ENCODE results near the gene RAB19.

Gene RAB19

GRCh38 chr7:140391634-140392033 is 12.2 kb upstream of the RAB19 start (continued):
- TF ChIP-seq, protein P1, sequence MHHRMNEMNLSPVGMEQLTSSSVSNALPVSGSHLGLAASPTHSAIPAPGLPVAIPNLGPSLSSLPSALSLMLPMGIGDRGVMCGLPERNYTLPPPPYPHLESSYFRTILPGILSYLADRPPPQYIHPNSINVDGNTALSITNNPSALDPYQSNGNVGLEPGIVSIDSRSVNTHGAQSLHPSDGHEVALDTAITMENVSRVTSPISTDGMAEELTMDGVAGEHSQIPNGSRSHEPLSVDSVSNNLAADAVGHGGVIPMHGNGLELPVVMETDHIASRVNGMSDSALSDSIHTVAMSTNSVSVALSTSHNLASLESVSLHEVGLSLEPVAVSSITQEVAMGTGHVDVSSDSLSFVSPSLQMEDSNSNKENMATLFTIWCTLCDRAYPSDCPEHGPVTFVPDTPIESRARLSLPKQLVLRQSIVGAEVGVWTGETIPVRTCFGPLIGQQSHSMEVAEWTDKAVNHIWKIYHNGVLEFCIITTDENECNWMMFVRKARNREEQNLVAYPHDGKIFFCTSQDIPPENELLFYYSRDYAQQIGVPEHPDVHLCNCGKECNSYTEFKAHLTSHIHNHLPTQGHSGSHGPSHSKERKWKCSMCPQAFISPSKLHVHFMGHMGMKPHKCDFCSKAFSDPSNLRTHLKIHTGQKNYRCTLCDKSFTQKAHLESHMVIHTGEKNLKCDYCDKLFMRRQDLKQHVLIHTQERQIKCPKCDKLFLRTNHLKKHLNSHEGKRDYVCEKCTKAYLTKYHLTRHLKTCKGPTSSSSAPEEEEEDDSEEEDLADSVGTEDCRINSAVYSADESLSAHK (tag by site-specific recombination; IDR thresholded peaks at IDR 0.05) = no peak

DNA sequence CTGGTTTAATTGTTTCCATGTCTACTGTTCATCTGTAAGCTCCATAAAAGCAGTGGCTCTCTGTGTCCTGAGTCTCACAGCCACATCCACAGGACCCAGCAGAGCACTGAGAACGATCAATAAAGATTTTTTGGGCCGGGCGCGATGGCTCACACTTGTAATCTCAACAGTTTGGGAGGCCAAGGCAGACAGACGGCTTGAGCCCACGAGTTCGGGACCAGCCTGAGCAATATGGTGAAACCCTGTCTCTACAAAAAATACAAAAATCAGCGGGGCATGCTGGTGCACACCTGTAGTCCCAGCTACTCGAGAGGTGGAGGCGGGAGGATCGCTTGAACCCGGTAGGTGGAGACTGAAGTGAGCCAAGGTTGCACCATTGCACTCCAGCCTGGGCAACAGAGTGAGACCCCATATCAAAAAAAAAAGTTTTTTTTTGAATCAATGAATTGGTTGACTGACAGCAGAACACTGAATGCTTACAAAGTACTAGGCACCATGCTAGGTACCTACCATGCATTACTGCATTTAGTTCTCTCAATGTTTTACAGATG is 10.0 kb upstream of the RAB19 start:
- Histone ChIP-seq H3K4me3 (ENCODE audit: low read depth, low read length) (no peak overlapping the region), H3K27ac (ENCODE audit: extremely low read depth, low read depth, low read length) (no peak overlapping the region), H3K4me1 (ENCODE audit: control insufficient read depth, insufficient read depth, low read length) (peaks cover 3% of the 10 kb centered on the region), H3K9me3 (ENCODE audit: control insufficient read depth, insufficient read depth, low read depth, low read length) (no peaks in the 10 kb centered on the region), H3K36me3 (ENCODE audit: control insufficient read depth in 2 of 2, insufficient read depth in 1 of 2, low read length in 2 of 2) (no peaks in the 10 kb centered on the region)
- CTCF ChIA-PET = interaction anchor here (0.5 to 0.6 kb wide), 2 partner anchors 40 to 56 kb away, joined by 3 to 4 read pairs; no protein-coding TSS in a partner anchor
- TF ChIP-seq ZNF132 (tag by site-specific recombination; IDR thresholded peaks at IDR 0.05; ENCODE audit: borderline replicate concordance) = no peak
- TF ChIP-seq ZNF24 (tag by site-specific recombination; IDR thresholded peaks at IDR 0.05) = no peak
- peak; percentile 82 for TF ChIP-seq ZNF121 (tag by site-specific recombination; IDR thresholded peaks at IDR 0.05)
- TF ChIP-seq ZNF292 (tag by site-specific recombination; IDR thresholded peaks at IDR 0.05; ENCODE audit: borderline replicate concordance, low read depth) = no peak
- TF ChIP-seq, protein P2, sequence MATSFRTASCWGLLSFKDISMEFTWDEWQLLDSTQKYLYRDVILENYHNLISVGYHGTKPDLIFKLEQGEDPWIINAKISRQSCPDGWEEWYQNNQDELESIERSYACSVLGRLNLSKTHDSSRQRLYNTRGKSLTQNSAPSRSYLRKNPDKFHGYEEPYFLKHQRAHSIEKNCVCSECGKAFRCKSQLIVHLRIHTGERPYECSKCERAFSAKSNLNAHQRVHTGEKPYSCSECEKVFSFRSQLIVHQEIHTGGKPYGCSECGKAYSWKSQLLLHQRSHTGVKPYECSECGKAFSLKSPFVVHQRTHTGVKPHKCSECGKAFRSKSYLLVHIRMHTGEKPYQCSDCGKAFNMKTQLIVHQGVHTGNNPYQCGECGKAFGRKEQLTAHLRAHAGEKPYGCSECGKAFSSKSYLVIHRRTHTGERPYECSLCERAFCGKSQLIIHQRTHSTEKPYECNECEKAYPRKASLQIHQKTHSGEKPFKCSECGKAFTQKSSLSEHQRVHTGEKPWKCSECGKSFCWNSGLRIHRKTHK (tag by site-specific recombination; IDR thresholded peaks at IDR 0.05) = no peak
- POLR2A ChIA-PET = no interaction called here

- Histone ChIP-seq H3K4me1 (ENCODE audit: control insufficient read depth, insufficient read depth, low read length) (peaks cover 7% of the 10 kb centered on the region; the same call in 1 of the 2 replicates), H3K27ac (ENCODE audit: extremely low read depth, low read depth, low read length) (peak within 1 kb of the TSS; percentile 81), H3K4me3 (ENCODE audit: low read depth, low read length) (peak within 1 kb of the TSS; percentile 82), H3K36me3 (ENCODE audit: control insufficient read depth in 2 of 2, insufficient read depth in 1 of 2, low read length in 2 of 2) (no peaks in the 10 kb centered on the region), H3K9me3 (ENCODE audit: control insufficient read depth, insufficient read depth, low read depth, low read length) (no peaks in the 10 kb centered on the region)
- ChIA-PET CTCF (interaction anchor here (0.6 kb wide), 1 partner anchor 48 kb away, joined by 5 read pairs; no protein-coding TSS in a partner anchor), POLR2A (interaction anchor here (0.6 to 0.7 kb wide), 5 partner anchors 9 to 1029 kb away, joined by 3 to 6 read pairs (median 3); no protein-coding TSS in a partner anchor)
- peak; percentile 71; the same call in 1 of the 2 replicates for TF ChIP-seq KLF1 (tag by site-specific recombination; IDR thresholded peaks at IDR 0.05)
- TF ChIP-seq, protein P3, sequence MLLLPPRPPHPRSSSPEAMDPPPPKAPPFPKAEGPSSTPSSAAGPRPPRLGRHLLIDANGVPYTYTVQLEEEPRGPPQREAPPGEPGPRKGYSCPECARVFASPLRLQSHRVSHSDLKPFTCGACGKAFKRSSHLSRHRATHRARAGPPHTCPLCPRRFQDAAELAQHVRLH (tag by site-specific recombination; IDR thresholded peaks at IDR 0.05) = peak; percentile 92
- TF ChIP-seq ZIC2 (tag by site-specific recombination; IDR thresholded peaks at IDR 0.05) = peak; percentile 76
- TF ChIP-seq, protein P4, sequence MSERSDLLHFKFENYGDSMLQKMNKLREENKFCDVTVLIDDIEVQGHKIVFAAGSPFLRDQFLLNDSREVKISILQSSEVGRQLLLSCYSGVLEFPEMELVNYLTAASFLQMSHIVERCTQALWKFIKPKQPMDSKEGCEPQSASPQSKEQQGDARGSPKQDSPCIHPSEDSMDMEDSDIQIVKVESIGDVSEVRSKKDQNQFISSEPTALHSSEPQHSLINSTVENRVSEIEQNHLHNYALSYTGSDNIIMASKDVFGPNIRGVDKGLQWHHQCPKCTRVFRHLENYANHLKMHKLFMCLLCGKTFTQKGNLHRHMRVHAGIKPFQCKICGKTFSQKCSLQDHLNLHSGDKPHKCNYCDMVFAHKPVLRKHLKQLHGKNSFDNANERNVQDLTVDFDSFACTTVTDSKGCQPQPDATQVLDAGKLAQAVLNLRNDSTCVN (tag by site-specific recombination; optimal IDR thresholded peaks at IDR 0.05) = peak; percentile 41
- 0 out of 2 replicates have a peak, but pooled peaks have one; percentile 25 for TF ChIP-seq PBX3 (CRISPR knock-in tag; IDR thresholded peaks at IDR 0.05)
- TF ChIP-seq, protein P5, sequence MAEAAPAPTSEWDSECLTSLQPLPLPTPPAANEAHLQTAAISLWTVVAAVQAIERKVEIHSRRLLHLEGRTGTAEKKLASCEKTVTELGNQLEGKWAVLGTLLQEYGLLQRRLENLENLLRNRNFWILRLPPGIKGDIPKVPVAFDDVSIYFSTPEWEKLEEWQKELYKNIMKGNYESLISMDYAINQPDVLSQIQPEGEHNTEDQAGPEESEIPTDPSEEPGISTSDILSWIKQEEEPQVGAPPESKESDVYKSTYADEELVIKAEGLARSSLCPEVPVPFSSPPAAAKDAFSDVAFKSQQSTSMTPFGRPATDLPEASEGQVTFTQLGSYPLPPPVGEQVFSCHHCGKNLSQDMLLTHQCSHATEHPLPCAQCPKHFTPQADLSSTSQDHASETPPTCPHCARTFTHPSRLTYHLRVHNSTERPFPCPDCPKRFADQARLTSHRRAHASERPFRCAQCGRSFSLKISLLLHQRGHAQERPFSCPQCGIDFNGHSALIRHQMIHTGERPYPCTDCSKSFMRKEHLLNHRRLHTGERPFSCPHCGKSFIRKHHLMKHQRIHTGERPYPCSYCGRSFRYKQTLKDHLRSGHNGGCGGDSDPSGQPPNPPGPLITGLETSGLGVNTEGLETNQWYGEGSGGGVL (tag by site-specific recombination; IDR thresholded peaks at IDR 0.05) = peak; percentile 28; the same call in 1 of the 2 replicates
- 0 out of 2 replicates have a peak, but pooled peaks have one; percentile 28 for TF ChIP-seq KLF16 (tag by site-specific recombination; IDR thresholded peaks at IDR 0.05)
- peak; percentile 37; the same call in 1 of the 2 replicates for TF ChIP-seq MZF1 (tag by site-specific recombination; IDR thresholded peaks at IDR 0.05; ENCODE audit: borderline replicate concordance)
- TF ChIP-seq, protein P6, sequence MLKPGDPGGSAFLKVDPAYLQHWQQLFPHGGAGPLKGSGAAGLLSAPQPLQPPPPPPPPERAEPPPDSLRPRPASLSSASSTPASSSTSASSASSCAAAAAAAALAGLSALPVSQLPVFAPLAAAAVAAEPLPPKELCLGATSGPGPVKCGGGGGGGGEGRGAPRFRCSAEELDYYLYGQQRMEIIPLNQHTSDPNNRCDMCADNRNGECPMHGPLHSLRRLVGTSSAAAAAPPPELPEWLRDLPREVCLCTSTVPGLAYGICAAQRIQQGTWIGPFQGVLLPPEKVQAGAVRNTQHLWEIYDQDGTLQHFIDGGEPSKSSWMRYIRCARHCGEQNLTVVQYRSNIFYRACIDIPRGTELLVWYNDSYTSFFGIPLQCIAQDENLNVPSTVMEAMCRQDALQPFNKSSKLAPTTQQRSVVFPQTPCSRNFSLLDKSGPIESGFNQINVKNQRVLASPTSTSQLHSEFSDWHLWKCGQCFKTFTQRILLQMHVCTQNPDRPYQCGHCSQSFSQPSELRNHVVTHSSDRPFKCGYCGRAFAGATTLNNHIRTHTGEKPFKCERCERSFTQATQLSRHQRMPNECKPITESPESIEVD (tag by site-specific recombination; IDR thresholded peaks at IDR 0.05) = peak; percentile 86
- no peak for TF ChIP-seq ZNF670 (tag by site-specific recombination; IDR thresholded peaks at IDR 0.05; ENCODE audit: low read depth)
Measured at GRCh38 chr7:140397784-140398750, 5.8 kb upstream of the RAB19 start, which contains the start of gene SLC37A3. TSS of gene SLC37A3 (minus strand) at chr7:140398530. CDS start at chr7:140382526, 16,004 bp downstream.

All from HEK293 (cell line).